Parathyroid adenoma (tissue), 2 donors: ENCODE results near the gene NEO1.
"Not testable (repeated sequence)": the region's sequence is repeated elsewhere in the genome, so short reads cannot be mapped to it uniquely, and the experiment has no call there.

ENCODE experiments used
- H2AFZ ChIP-seq: fragments of 300-600 bp; sonication (generic); one replicate; pipeline ENCODE4 v1.7.0; 2017; ENCODE audit warnings: antibody characterized with exemption, mild to moderate bottlenecking
- H3K27ac ChIP-seq: fragments of 300-600 bp; sonication (generic); one replicate; pipeline ENCODE4 v1.7.0; 2017
- H3K27me3 ChIP-seq: fragments of 300-600 bp; sonication (generic); one replicate; pipeline ENCODE4 v1.7.0; 2017; ENCODE audit warnings: low read length; ENCODE audit not compliant: control insufficient read depth, insufficient read depth
- H3K36me3 ChIP-seq: fragments of 300-600 bp; sonication (generic); one replicate; pipeline ENCODE4 v1.7.0; 2017; ENCODE audit warnings: low read length; ENCODE audit not compliant: control insufficient read depth, insufficient read depth
- H3K4me1 ChIP-seq: fragments of 300-600 bp; sonication (generic); one replicate; pipeline ENCODE4 v1.7.0; 2017; ENCODE audit warnings: control low read depth
- H3K4me2 ChIP-seq: fragments of 300-600 bp; sonication (generic); one replicate; pipeline ENCODE4 v1.7.0; 2017; ENCODE audit warnings: low read length
- H3K4me3 ChIP-seq: fragments of 300-600 bp; sonication (generic); one replicate; pipeline ENCODE4 v1.7.0; 2017; ENCODE audit warnings: low read depth, low read length
- H3K79me2 ChIP-seq: fragments of 300-600 bp; sonication (generic); one replicate; pipeline ENCODE4 v1.7.0; 2017; ENCODE audit warnings: control low read depth
- H3K9ac ChIP-seq: fragments of 300-600 bp; sonication (generic); one replicate; pipeline ENCODE4 v1.7.0; 2017; ENCODE audit warnings: mild to moderate bottlenecking
- H3K9me3 ChIP-seq: fragments of 300-600 bp; sonication (generic); one replicate; pipeline ENCODE4 v1.7.0; 2017; ENCODE audit warnings: low read length; ENCODE audit not compliant: control insufficient read depth
- CTCF ChIP-seq: fragments of 300-600 bp; sonication (generic); IDR thresholded peaks from one replicate; pipeline ENCODE4 v1.7.0; 2017; ENCODE audit warnings: antibody characterized with exemption, mild to moderate bottlenecking
- donor health status: primary hyperparathyroidism.

NEO1 gene

DNA sequence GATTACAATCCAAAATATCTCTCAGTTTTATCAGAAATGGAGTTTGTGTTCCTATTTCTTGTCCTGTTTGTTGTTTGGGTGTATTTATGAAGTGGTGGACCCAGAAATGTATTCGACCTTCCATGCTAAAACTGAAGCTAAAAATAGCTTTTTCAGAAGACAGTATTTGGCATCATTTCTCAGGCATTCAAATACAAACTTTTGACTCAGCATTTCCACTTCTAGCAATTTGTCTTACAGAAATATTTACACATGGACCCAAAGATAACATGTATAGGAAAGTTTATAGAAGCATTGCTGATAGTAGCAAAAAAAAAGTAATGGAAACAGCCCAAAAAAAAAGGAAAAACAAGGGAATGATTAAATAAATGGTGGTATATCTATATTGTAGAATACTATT is 160.2 kb downstream of the NEO1 start:
- Histone ChIP-seq H3K27ac (no peak overlapping the region), H3K36me3 (no peaks in the 10 kb centered on the region), H3K4me3 (no peak overlapping the region), H3K4me1 (no peaks in the 10 kb centered on the region), H2AFZ (no peak overlapping the region), H3K27me3 (no peaks in the 10 kb centered on the region), H3K9ac (no peak overlapping the region), H3K9me3 (no peaks in the 10 kb centered on the region), H3K79me2 (no peaks in the 10 kb centered on the region), H3K4me2 (no peak overlapping the region)
- no peak for TF ChIP-seq CTCF

DNA sequence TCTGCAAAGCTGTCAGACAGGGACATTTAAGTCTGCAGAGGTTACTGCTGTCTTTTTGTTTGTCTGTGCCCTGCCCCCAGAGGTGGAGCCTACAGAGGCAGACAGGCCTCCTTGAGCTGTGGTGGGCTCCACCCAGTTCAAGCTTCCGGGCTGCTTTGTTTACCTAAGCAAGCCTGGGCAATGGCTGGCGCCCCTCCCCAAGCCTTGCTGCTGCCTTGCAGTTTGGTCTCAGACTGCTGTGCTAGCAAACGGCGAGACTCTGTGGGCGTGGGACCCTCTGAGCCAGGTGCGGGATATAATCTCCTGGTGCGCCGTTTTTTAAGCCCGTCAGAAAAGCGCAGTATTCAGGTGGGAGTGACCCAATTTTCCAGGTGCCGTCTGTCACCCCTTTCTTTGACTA is 169.2 kb downstream of the NEO1 start:
- not testable (repeated sequence) for H3K27me3 ChIP-seq, H3K9me3 ChIP-seq, H3K9ac ChIP-seq, H3K79me2 ChIP-seq, H3K4me1 ChIP-seq, H3K36me3 ChIP-seq, H3K4me2 ChIP-seq, H3K4me3 ChIP-seq, H3K27ac ChIP-seq, H2AFZ ChIP-seq

DNA sequence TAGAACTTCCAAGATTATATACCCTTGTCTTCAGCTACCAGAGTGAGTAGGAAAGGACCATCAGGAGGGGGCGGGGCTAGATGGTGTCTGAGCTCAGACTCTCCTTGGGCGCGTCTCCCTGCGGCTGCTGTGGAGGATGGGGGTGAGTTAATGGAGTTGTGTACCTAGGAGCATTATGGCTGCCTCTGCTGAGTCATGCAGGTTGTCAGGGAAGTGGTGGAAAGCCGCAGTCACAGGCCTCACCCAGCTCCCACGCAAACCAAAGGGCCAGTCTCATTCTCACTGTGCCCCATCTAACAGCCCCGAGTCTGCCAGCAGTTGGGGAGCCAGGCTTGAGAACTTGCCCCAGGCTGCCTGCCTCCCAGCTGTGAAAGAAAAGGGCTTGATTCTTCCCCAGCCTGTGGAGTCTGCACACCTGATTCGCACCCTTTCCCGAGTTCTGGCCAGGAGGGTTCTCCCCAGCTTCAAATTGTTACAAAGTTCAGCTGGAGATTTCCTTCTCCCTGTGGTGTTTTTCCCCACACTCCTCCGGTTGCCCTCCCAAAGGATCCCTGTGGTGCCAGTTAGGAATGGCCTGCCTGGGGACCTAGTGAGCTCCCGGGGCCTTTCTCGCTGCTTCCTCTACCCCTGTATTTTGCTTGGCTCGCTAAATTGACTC is 173.2 kb downstream of the NEO1 start:
- Histone ChIP-seq H3K4me1 (no peaks in the 10 kb centered on the region), H3K9me3 (no peaks in the 10 kb centered on the region), H3K4me2 (no peak overlapping the region), H2AFZ (no peak overlapping the region), H3K27me3 (no peaks in the 10 kb centered on the region), H3K27ac (no peak overlapping the region), H3K9ac (no peak overlapping the region), H3K79me2 (no peaks in the 10 kb centered on the region), H3K36me3 (no peaks in the 10 kb centered on the region), H3K4me3 (no peak overlapping the region)
- TF ChIP-seq CTCF, result no peak

DNA sequence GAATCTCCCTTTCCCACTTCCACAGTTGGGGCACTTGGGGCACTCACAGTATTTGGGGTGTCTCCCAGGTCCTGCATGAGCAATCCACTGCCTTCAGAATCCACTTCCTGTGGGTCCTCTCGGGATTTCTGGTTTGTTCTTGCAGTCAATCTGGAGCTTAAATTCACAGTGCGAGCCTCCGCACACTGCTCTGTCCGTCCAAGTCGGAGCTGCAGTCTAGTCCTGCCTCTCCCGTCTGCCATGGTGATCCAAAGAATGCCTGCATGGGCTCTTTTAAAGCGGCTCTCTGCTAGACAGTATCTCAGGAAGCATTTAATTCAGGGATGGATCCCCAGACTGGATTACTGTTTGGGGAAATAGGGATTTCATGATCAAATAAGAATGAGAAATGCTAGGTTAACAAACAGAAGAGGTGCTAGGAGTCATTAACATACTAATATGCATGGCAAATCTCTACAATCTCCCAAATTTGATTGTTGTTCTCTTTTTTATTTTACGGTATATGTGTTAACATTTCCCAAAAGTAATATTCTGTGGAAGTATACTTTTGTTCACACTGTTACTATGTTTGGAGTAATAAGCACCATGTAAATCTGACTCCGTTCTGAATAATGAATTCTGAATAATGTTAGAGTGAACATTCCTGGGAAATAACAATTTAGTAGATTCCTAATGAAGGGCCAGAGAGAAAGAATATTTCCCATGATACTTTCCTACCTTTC is 174.0 kb downstream of the NEO1 start:
- Histone ChIP-seq H3K9me3 (no peaks in the 10 kb centered on the region), H3K79me2 (no peaks in the 10 kb centered on the region), H3K27me3 (no peaks in the 10 kb centered on the region), H3K4me2 (no peak overlapping the region), H3K27ac (no peak overlapping the region), H3K9ac (no peak overlapping the region), H3K36me3 (no peaks in the 10 kb centered on the region), H3K4me3 (no peak overlapping the region), H3K4me1 (no peaks in the 10 kb centered on the region), H2AFZ (no peak overlapping the region)
- TF ChIP-seq CTCF, result no peak

GRCh38 chr15:73227433-73228056 is 175.3 kb downstream of the NEO1 start:
- H3K4me1 ChIP-seq, result no peaks in the 10 kb centered on the region
- no peaks in the 10 kb centered on the region for H3K9me3 ChIP-seq
- H3K9ac ChIP-seq, result no peak overlapping the region
- no peak for TF ChIP-seq CTCF
- H3K79me2 ChIP-seq, result no peaks in the 10 kb centered on the region
- no peak overlapping the region for H3K4me3 ChIP-seq
- H3K27ac ChIP-seq, result no peak overlapping the region
- H2AFZ ChIP-seq, result no peak overlapping the region
- H3K36me3 ChIP-seq, result no peaks in the 10 kb centered on the region
- no peak overlapping the region for H3K4me2 ChIP-seq
- no peaks in the 10 kb centered on the region for H3K27me3 ChIP-seq
